ENCODE measurements around the gene ZDHHC5.
A peak's percentile ranks its signal among the peaks of the same experiment; 100 is the strongest.

Gene ZDHHC5

DNA sequence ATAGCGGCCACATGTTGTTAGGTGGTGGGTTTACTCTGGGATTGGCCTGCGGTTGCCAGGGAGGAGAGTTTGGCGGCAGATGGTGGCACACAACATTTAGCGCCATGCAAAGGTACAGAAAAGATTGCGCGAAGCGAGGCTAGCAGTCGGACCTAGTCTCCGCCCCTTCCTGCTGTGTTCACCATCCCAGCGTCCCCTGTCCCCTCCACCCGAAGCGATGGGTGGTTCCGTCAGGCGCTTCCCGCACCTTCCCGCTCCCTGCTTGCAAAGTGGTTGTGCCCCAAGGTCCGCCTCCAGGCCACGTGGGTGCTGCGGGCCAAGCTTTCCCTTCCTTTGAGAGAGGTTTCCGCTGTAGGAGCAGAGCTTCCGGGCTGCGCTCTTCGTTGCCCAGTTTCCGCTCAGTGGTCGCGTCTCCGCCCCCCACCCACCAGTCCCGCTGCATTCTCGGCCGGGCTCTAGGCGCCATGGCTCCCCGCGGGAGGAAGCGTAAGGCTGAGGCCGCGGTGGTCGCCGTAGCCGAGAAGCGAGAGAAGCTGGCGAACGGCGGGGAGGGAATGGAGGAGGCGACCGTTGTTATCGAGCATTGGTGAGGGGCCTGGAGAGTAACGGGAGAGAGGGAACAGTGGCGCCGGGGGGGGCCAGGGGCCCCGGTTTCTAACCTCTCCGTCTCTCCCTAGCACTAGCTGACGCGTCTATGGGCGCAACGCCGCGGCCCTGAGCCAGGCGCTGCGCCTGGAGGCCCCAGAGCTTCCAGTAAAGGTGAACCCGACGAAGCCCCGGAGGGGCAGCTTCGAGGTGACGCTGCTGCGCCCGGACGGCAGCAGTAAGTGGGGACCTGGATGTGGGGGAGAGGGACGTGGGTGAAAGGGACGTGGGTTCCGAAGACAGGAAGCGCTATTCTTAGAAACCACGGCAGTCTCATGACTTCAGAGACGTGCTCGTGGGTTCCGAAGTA, 73.5 kb downstream of the ZDHHC5 start, which contains the start of gene SELENOH:
Gene SELENOH, plus strand, starts transcription at position 360 of the 955 bp plus-strand sequence. Its CDS starts 105 bp downstream, at position 465.
- Mint-ChIP-seq H3K27me3 (ENCODE audit: low read depth) (peaks cover 7% of the 10 kb centered on the region), H3K4me1 (peaks cover 18% of the 10 kb centered on the region), H3K36me3 (ENCODE audit: low read depth) (peaks cover 61% of the 10 kb centered on the region), H3K9me3 (no peaks in the 10 kb centered on the region), H3K27ac (peak within 1 kb of the TSS; percentile 97 to 99 (median 98)), H3K4me3 (peak within 1 kb of the TSS; percentile 95 to 99 (median 97))
- TF ChIP-seq, protein P1, sequence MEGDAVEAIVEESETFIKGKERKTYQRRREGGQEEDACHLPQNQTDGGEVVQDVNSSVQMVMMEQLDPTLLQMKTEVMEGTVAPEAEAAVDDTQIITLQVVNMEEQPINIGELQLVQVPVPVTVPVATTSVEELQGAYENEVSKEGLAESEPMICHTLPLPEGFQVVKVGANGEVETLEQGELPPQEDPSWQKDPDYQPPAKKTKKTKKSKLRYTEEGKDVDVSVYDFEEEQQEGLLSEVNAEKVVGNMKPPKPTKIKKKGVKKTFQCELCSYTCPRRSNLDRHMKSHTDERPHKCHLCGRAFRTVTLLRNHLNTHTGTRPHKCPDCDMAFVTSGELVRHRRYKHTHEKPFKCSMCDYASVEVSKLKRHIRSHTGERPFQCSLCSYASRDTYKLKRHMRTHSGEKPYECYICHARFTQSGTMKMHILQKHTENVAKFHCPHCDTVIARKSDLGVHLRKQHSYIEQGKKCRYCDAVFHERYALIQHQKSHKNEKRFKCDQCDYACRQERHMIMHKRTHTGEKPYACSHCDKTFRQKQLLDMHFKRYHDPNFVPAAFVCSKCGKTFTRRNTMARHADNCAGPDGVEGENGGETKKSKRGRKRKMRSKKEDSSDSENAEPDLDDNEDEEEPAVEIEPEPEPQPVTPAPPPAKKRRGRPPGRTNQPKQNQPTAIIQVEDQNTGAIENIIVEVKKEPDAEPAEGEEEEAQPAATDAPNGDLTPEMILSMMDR (IDR thresholded peaks at IDR 0.05; ENCODE audit: unreplicated experiment in 3 of 3) = no peak

DNA sequence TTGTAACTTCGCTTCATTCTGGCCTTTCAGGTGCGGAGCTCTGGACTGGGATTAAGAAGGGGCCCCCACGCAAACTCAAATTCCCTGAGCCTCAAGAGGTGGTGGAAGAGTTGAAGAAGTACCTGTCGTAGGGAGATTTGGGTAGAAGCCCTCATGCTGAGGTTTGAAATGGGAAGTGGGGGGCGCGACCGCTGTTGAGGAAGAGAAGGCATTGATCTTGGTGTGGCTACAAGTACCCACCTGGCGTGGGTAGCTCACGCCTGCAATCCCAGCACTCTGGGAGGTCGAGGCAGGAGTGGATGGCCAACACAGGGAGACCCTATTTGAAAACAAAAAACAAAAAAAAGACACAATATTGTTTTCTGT, 74.2 kb downstream of the ZDHHC5 start:
- H3K4me1 Mint-ChIP-seq = peaks cover 18% of the 10 kb centered on the region
- peaks cover 62% of the 10 kb centered on the region for H3K36me3 Mint-ChIP-seq (ENCODE audit: low read depth)
- H3K9me3 Mint-ChIP-seq = no peaks in the 10 kb centered on the region
- H3K27me3 Mint-ChIP-seq (ENCODE audit: low read depth) = peaks cover 7% of the 10 kb centered on the region
- H3K27ac Mint-ChIP-seq = peak overlapping the region; percentile 97 to 99 (median 98)
- TF ChIP-seq, protein P1 (IDR thresholded peaks at IDR 0.05; ENCODE audit: unreplicated experiment in 3 of 3) = no peak
- H3K4me3 Mint-ChIP-seq = peak overlapping the region; percentile 95 to 99 (median 97)

DNA sequence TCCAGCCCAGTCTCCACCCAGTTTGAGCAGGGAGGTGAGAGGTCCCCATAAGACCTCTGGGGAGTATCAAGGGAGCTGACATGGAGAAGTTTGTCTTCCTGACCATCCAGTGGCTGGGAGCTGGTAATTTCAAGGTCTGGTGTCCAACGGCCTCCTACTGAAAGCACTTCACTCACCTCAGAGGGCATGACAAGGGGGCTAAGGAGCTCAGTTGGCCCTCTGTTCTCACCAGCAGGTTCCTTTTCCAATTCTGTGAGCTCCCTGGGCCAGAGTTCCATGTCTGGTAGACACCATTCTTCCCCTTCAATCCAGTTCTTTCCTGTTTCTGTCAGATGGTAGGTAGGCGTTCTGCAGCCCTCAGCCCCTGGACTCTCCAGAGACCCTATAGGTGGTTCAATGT, 76.4 kb downstream of the ZDHHC5 start:
- H3K9me3 Mint-ChIP-seq = no peaks in the 10 kb centered on the region
- H3K4me1 Mint-ChIP-seq = peaks cover 18% of the 10 kb centered on the region
- peak overlapping the region; percentile 62 to 81 (median 74) for H3K4me3 Mint-ChIP-seq
- TF ChIP-seq, protein P1 (IDR thresholded peaks at IDR 0.05; ENCODE audit: unreplicated experiment in 3 of 3) = no peak
- peaks cover 7% of the 10 kb centered on the region for H3K27me3 Mint-ChIP-seq (ENCODE audit: low read depth)
- peak overlapping the region in 1 of 3 experiments; percentile 17 for H3K27ac Mint-ChIP-seq
- peaks cover 49% of the 10 kb centered on the region for H3K36me3 Mint-ChIP-seq (ENCODE audit: low read depth)

DNA sequence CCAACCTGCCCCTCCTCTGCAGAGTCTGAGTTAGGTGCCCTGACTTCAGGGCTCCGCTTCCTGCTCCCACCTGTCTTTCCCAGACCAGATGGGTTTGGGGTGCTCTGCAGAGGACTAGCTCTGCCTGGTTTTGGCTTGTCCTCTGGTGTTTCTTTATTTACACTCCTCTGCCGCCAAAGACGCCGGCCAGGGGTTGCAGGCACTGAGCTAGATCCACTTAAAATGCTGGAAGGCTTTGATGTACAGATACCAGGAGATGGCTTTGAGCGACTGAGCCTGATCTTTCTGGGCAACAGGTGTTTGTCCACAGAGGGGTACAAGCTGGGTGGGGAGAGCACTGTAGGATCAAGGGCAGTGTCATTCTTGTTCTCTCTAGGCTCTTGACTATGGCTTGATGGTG, 77.3 kb downstream of the ZDHHC5 start:
- Mint-ChIP-seq H3K27me3 (ENCODE audit: low read depth) (peaks cover 7% of the 10 kb centered on the region), H3K27ac (peak overlapping the region in 1 of 3 experiments; percentile 49), H3K36me3 (ENCODE audit: low read depth) (peaks cover 44% of the 10 kb centered on the region), H3K4me3 (peak overlapping the region; percentile 8 to 78 (median 74)), H3K4me1 (peaks cover 18% of the 10 kb centered on the region), H3K9me3 (no peaks in the 10 kb centered on the region)
- TF ChIP-seq, protein P1 (IDR thresholded peaks at IDR 0.05; ENCODE audit: unreplicated experiment in 3 of 3) = no peak

DNA sequence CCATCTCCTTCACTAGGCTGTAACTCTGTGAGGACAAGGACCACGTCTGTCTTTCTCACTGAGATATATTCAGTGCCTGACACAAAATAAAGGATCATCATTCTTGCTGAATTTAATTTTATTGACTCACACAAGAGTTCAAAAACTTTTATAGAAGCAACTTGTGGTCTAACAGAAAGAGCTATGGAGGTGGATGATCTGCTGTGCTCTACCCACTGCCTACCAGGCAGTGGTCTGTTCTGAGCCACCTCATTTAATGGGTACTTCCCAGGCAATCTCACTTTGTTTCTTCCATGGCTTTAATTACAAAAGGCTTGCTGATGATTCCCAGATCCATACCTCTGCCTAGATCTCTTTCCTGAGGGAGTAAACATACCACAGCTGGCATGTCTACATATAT, 79.0 kb downstream of the ZDHHC5 start:
- peaks cover 9% of the 10 kb centered on the region for H3K4me1 Mint-ChIP-seq
- H3K27me3 Mint-ChIP-seq (ENCODE audit: low read depth) = peaks cover 2% of the 10 kb centered on the region
- H3K9me3 Mint-ChIP-seq = no peaks in the 10 kb centered on the region
- peak overlapping the region in 1 of 3 experiments; percentile 25 for H3K4me3 Mint-ChIP-seq
- TF ChIP-seq, protein P1 (IDR thresholded peaks at IDR 0.05; ENCODE audit: unreplicated experiment in 3 of 3) = no peak
- H3K36me3 Mint-ChIP-seq (ENCODE audit: low read depth) = peaks cover 43% of the 10 kb centered on the region
- H3K27ac Mint-ChIP-seq = no peak overlapping the region
